Naive thymus-derived CD4-positive, alpha-beta T cell (primary cell): ENCODE data around the gene HPRT1. TPM values are rescaled to one million over a fixed set of nuclear protein-coding genes. Genes with fewer than 3 reads are reported as not detected.
"Not testable (repeated sequence)": the region's sequence is repeated elsewhere in the genome, so short reads cannot be mapped to it uniquely, and the experiment has no call there.

Experiments
- ATAC-seq: fragments of 150-1000 bp; cut with Tn5 transposase; 2 replicates; pipeline ENCODE4 v1.10.0; 2021; ENCODE audit warnings: mild to moderate bottlenecking, moderate library complexity
- CTCF ChIA-PET: fragments of 350-600 bp; sonication (Branson Sonifier 250); formaldehyde crosslinking; loops from one replicate; lab custom pipeline; 2021; ENCODE audit warnings: antibody characterized with exemption; lab: Charles Lee
- POLR2A ChIA-PET: fragments of 350-600 bp; sonication (Branson Sonifier 250); formaldehyde crosslinking; loops from one replicate; lab custom pipeline; 2021; ENCODE audit warnings: antibody characterized with exemption, inconsistent platforms; lab: Charles Lee
- DNase-seq, 9 donors: peaks; one replicate each; pipeline versions ENCODE4 v3.0.0 to v3.0.0-alpha.2; 2020 to 2022; ENCODE audit warnings: mixed read lengths in 1 of 9
- H3K27ac ChIP-seq: one replicate; pipeline ENCODE4 v1.7.0; 2013; ENCODE audit warnings: mild to moderate bottlenecking, low read depth, low read length, moderate library complexity
- H3K27me3 ChIP-seq, 2 donors: one replicate each; pipeline ENCODE4 v1.7.0; 2013; ENCODE audit warnings: low read length in 2 of 2, mild to moderate bottlenecking in 2 of 2, moderate library complexity in 2 of 2; ENCODE audit not compliant: control insufficient read depth in 2 of 2, insufficient read depth in 2 of 2
- H3K36me3 ChIP-seq, 3 experiments: 1 replicate in 2 of 3; 2 replicates in 1 of 3; pipeline ENCODE4 v1.7.0; 2013; ENCODE audit warnings: low read length in 3 of 3, mild to moderate bottlenecking in 3 of 3, moderate library complexity in 1 of 3; ENCODE audit not compliant: insufficient read depth in 3 of 3, control insufficient read depth in 2 of 3
- H3K4me1 ChIP-seq, 2 donors: one replicate each; pipeline ENCODE4 v1.7.0; 2013; ENCODE audit warnings: low read length in 2 of 2, mild to moderate bottlenecking in 2 of 2, moderate library complexity in 1 of 2; ENCODE audit not compliant: control insufficient read depth in 2 of 2, insufficient read depth in 2 of 2
- H3K4me3 ChIP-seq: 2 replicates; pipeline ENCODE4 v1.7.0; 2013; ENCODE audit warnings: mild to moderate bottlenecking, low read length
- H3K9me3 ChIP-seq, 3 experiments: 1 replicate in 2 of 3; 2 replicates in 1 of 3; pipeline ENCODE4 v1.7.0; 2013; ENCODE audit warnings: low read length in 3 of 3; ENCODE audit not compliant: control insufficient read depth in 2 of 3
- H3K27ac Mint-ChIP-seq, 9 donors: one replicate each; pipeline ENCODE4 v1.8.0; 2020 to 2022; ENCODE audit warnings: mixed read lengths in 9 of 9, mild to moderate bottlenecking in 8 of 9, moderate library complexity in 5 of 9, inconsistent platforms in 2 of 9
- H3K27me3 Mint-ChIP-seq, 5 donors: one replicate each; pipeline ENCODE4 v1.8.0; 2021 to 2022; ENCODE audit warnings: mixed read lengths in 5 of 5, mild to moderate bottlenecking in 1 of 5
- H3K36me3 Mint-ChIP-seq, 5 donors: one replicate each; pipeline ENCODE4 v1.8.0; 2020 to 2022; ENCODE audit warnings: mixed read lengths in 5 of 5, mild to moderate bottlenecking in 3 of 5, inconsistent platforms in 1 of 5
- H3K4me1 Mint-ChIP-seq, 7 donors: one replicate each; pipeline ENCODE4 v1.8.0; 2020 to 2022; ENCODE audit warnings: mixed read lengths in 7 of 7, mild to moderate bottlenecking in 3 of 7, inconsistent platforms in 1 of 7
- H3K4me3 Mint-ChIP-seq, 10 donors: one replicate each; pipeline ENCODE4 v1.8.0; 2020 to 2022; ENCODE audit warnings: mild to moderate bottlenecking in 10 of 10, mixed read lengths in 10 of 10, moderate library complexity in 6 of 10, inconsistent platforms in 2 of 10
- H3K9me3 Mint-ChIP-seq, 11 donors: one replicate each; pipeline ENCODE4 v1.8.0; 2020 to 2022; ENCODE audit warnings: mixed read lengths in 11 of 11, mild to moderate bottlenecking in 4 of 11, inconsistent platforms in 1 of 11, moderate library complexity in 1 of 11
- intact Hi-C, 2 donors: fragments of 100-400 bp; cut with micrococcal nuclease; formaldehyde crosslinking; loops; one replicate each; pipeline ENCODE4 v1.15.1; 2023
- polyA plus RNA-seq, 2 donors: library from polyadenylated mRNA; unstranded; fragments of 300-500 nt; fragmentation: Illumina TruSeq; gene quantifications; one replicate each; pipeline ENCODE4 v1.2.3, GENCODE V29; 2021
- total RNA-seq, 6 experiments: library from RNA in 5 of 6; stranded (reverse) in 5 of 6; gene quantifications; 1 replicate in 5 of 6; 2 replicates in 1 of 6; pipeline ENCODE4 v1.2.3 and lab custom pipeline; 2021 to 2026

HPRT1 gene
- total and polyA plus RNA-seq, 7 experiments from 2014 or later: 13.6 to 89.8 (median 17.3) TPM

GRCh38 chrX:134454506-134454905, 5.5 kb upstream of the HPRT1 start:
- H3K27ac Mint-ChIP-seq: no peak overlapping the region
- no peaks in the 10 kb centered on the region for H3K27me3 Mint-ChIP-seq
- ChIA-PET POLR2A (no interaction called here), CTCF (no interaction called here)
- H3K36me3 Mint-ChIP-seq: no peaks in the 10 kb centered on the region
- no peaks in the 10 kb centered on the region for H3K9me3 ChIP-seq
- peaks cover 0 to 2% (median 0%) of the 10 kb centered on the region in 11 donors for H3K9me3 Mint-ChIP-seq
- H3K4me1 Mint-ChIP-seq: peaks cover 0 to 3% (median 0%) of the 10 kb centered on the region in 7 donors
- H3K4me3 Mint-ChIP-seq: no peak overlapping the region
- intact Hi-C loops: no loop called here
- H3K27me3 ChIP-seq: no peaks in the 10 kb centered on the region
- H3K4me1 ChIP-seq: no peaks in the 10 kb centered on the region
- no peaks in the 10 kb centered on the region for H3K36me3 ChIP-seq
- no peak overlapping the region for H3K4me3 ChIP-seq
- H3K27ac ChIP-seq: no peak overlapping the region
- ATAC-seq (no peak), DNase-seq (no peak)

DNA sequence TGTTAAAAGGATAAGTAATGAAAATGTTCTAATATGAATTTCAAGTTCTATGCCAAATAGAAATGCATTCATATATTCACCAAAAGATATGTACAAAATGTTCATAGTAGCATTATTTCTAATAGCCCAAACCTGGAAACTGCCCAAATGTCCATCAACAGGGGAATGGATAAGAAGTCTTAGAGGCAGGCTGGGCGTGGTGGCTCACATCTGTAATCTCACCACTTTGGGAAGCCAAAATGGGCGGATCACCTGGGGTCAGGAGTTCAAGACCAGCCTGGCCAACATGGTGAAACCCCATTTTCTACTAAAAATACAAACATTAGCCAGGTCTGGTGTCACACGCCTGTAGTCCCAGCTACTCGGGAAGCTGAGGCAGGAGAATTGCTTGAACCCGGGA, 2.3 kb upstream of the HPRT1 start:
- no peak overlapping the region for H3K27ac Mint-ChIP-seq
- no peaks in the 10 kb centered on the region for H3K9me3 Mint-ChIP-seq
- H3K4me1 Mint-ChIP-seq: peaks cover 0 to 12% (median 10%) of the 10 kb centered on the region in 7 donors
- no peak overlapping the region for H3K4me3 Mint-ChIP-seq
- ChIA-PET POLR2A (no interaction called here), CTCF (no interaction called here)
- Histone ChIP-seq H3K4me1 (no peaks in the 10 kb centered on the region), H3K27ac (no peak overlapping the region), H3K4me3 (no peak overlapping the region), H3K9me3 (no peaks in the 10 kb centered on the region), H3K27me3 (no peaks in the 10 kb centered on the region), H3K36me3 (no peaks in the 10 kb centered on the region)
- no peaks in the 10 kb centered on the region for H3K27me3 Mint-ChIP-seq
- DNase-seq (no peak), ATAC-seq (no peak)
- no peaks in the 10 kb centered on the region for H3K36me3 Mint-ChIP-seq
- intact Hi-C loops: no loop called here

DNA sequence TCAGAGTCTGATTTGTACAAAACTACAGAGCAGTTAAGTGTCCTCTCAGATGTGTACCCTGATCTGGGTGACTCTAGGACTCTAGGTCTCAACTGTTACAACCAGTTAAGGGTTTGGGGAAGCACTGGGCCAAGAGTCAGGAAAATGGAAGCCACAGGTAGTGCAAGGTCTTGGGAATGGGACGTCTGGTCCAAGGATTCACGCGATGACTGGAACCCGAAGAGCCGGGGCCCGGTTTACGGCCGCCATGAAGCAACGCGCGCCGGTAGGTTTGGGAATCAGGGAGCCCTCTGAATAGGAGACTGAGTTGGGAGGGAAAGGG, 321 bp upstream of the HPRT1 start:
- Mint-ChIP-seq H3K36me3 (no peaks in the 10 kb centered on the region), H3K9me3 (no peaks in the 10 kb centered on the region), H3K4me3 (peak overlapping the region; percentile 78 to 97 (median 88)), H3K27ac (peak overlapping the region in 5 of 9 donors; percentile 62 to 87 (median 71)), H3K27me3 (no peaks in the 10 kb centered on the region), H3K4me1 (peaks cover 0 to 20% (median 10%) of the 10 kb centered on the region in 7 donors)
- H3K27me3 ChIP-seq: no peaks in the 10 kb centered on the region
- DNase-seq (no peak), ATAC-seq (no peak)
- intact Hi-C loops: loop anchor here (2.0 to 10.0 kb wide), 4 partner anchors 345 to 1525 kb away; partner anchors contain the start of genes INTS6L (in 1 of the 2) and SLC9A6 (in 1 of the 2)
- no peaks in the 10 kb centered on the region for H3K9me3 ChIP-seq
- no peaks in the 10 kb centered on the region for H3K36me3 ChIP-seq
- H3K4me3 ChIP-seq: peak overlapping the region; percentile 53
- CTCF ChIA-PET: no interaction called here
- H3K27ac ChIP-seq: no peak overlapping the region
- POLR2A ChIA-PET: interaction anchor here (0.5 kb wide), 1 partner anchor 9 kb away, joined by 5 read pairs; no protein-coding TSS in a partner anchor
- H3K4me1 ChIP-seq: no peaks in the 10 kb centered on the region

DNA sequence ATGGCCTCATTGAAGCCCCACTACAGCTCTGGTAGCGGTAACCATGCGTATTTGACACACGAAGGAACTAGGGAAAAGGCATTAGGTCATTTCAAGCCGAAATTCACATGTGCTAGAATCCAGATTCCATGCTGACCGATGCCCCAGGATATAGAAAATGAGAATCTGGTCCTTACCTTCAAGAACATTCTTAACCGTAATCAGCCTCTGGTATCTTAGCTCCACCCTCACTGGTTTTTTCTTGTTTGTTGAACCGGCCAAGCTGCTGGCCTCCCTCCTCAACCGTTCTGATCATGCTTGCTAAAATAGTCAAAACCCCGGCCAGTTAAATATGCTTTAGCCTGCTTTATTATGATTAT, 876 bp downstream of the HPRT1 start:
- DNase-seq (no peak), ATAC-seq (no peak)
- no peaks in the 10 kb centered on the region for H3K9me3 Mint-ChIP-seq
- Histone ChIP-seq H3K27me3 (no peaks in the 10 kb centered on the region), H3K27ac (peak overlapping the region; percentile 80), H3K9me3 (no peaks in the 10 kb centered on the region), H3K4me1 (no peaks in the 10 kb centered on the region), H3K36me3 (no peaks in the 10 kb centered on the region), H3K4me3 (peak overlapping the region; percentile 47)
- peak overlapping the region; percentile 78 to 97 (median 91) for H3K4me3 Mint-ChIP-seq
- CTCF ChIA-PET: no interaction called here
- POLR2A ChIA-PET: no interaction called here
- H3K27me3 Mint-ChIP-seq: no peaks in the 10 kb centered on the region
- H3K4me1 Mint-ChIP-seq: peaks cover 0 to 22% (median 10%) of the 10 kb centered on the region in 7 donors
- H3K36me3 Mint-ChIP-seq: no peaks in the 10 kb centered on the region
- H3K27ac Mint-ChIP-seq: peak overlapping the region in 7 of 9 donors; percentile 14 to 95 (median 84)
- intact Hi-C loops: loop anchor here (2.0 to 10.0 kb wide), 4 partner anchors 344 to 1524 kb away; partner anchors contain the start of genes INTS6L (in 1 of the 2) and SLC9A6 (in 1 of the 2)

- ATAC-seq (no peak), DNase-seq (no peak)
- Histone ChIP-seq H3K9me3 (no peaks in the 10 kb centered on the region), H3K27me3 (no peaks in the 10 kb centered on the region), H3K27ac (no peak overlapping the region), H3K4me1 (no peaks in the 10 kb centered on the region), H3K36me3 (no peaks in the 10 kb centered on the region), H3K4me3 (no peak overlapping the region)
- H3K36me3 Mint-ChIP-seq: no peaks in the 10 kb centered on the region
- H3K27me3 Mint-ChIP-seq: no peaks in the 10 kb centered on the region
- ChIA-PET CTCF (no interaction called here), POLR2A (no interaction called here)
- H3K27ac Mint-ChIP-seq: peak overlapping the region in 2 of 9 donors; percentile 83 to 93
- intact Hi-C loops: loop anchor here (2.0 to 10.0 kb wide), 4 partner anchors 343 to 1523 kb away; partner anchors contain the start of genes INTS6L (in 1 of the 2) and SLC9A6 (in 1 of the 2)
- H3K4me1 Mint-ChIP-seq: peaks cover 0 to 22% (median 10%) of the 10 kb centered on the region in 7 donors
- H3K4me3 Mint-ChIP-seq: peak overlapping the region; percentile 78 to 97 (median 91)
- no peaks in the 10 kb centered on the region for H3K9me3 Mint-ChIP-seq
These were observed 1.5 kb downstream of the HPRT1 start for GRCh38 chrX:134461437-134461836.

- Mint-ChIP-seq H3K9me3 (no peaks in the 10 kb centered on the region), H3K27ac (no peak overlapping the region), H3K27me3 (no peaks in the 10 kb centered on the region), H3K4me1 (peaks cover 0 to 22% (median 9%) of the 10 kb centered on the region in 7 donors), H3K36me3 (no peaks in the 10 kb centered on the region), H3K4me3 (peak overlapping the region in 1 of 10 donors; percentile 9)
- ATAC-seq: no peak
- CTCF ChIA-PET: no interaction called here
- no peaks in the 10 kb centered on the region for H3K36me3 ChIP-seq
- POLR2A ChIA-PET: no interaction called here
- intact Hi-C loops: loop anchor here (5.0 to 10.0 kb wide), 3 partner anchors 342 to 1522 kb away; partner anchors contain the start of genes INTS6L (in 1 of the 2) and SLC9A6 (in 1 of the 2)
- H3K9me3 ChIP-seq: no peaks in the 10 kb centered on the region
- no peaks in the 10 kb centered on the region for H3K4me1 ChIP-seq
- H3K27me3 ChIP-seq: no peaks in the 10 kb centered on the region
- no peak overlapping the region for H3K4me3 ChIP-seq
- H3K27ac ChIP-seq: no peak overlapping the region
- DNase-seq: no peak
These were observed 3.0 kb downstream of the HPRT1 start for GRCh38 chrX:134462927-134463326.

- H3K36me3 Mint-ChIP-seq, H3K4me3 Mint-ChIP-seq, DNase-seq, H3K27me3 Mint-ChIP-seq, H3K27ac ChIP-seq, H3K4me1 ChIP-seq, H3K36me3 ChIP-seq, H3K9me3 Mint-ChIP-seq, H3K9me3 ChIP-seq, H3K27ac Mint-ChIP-seq, H3K27me3 ChIP-seq, ATAC-seq, H3K4me3 ChIP-seq, CTCF ChIA-PET: not testable (repeated sequence)
- intact Hi-C loops: loop anchor here (5.0 to 10.0 kb wide), 3 partner anchors 340 to 1520 kb away; partner anchors contain the start of genes INTS6L (in 1 of the 2) and SLC9A6 (in 1 of the 2)
- H3K4me1 Mint-ChIP-seq: peaks cover 0 to 24% (median 9%) of the 10 kb centered on the region in 7 donors
- POLR2A ChIA-PET: interaction anchor here (0.5 to 1.5 kb wide), 2 partner anchors 19 to 471 kb away, joined by 4 to 10 read pairs; no protein-coding TSS in a partner anchor
These were observed 4.5 kb downstream of the HPRT1 start for GRCh38 chrX:134464453-134464852.
